Measurements from ENCODE around the gene FNTB. TPM values are rescaled to one million over a fixed set of nuclear protein-coding genes. Genes with fewer than 3 reads are reported as not detected.
"Not testable (repeated sequence)": the region's sequence is repeated elsewhere in the genome, so short reads cannot be mapped to it uniquely, and the experiment has no call there.

Gene FNTB
- total RNA-seq, 1 donor from 2014 or later, result 30.1 TPM

DNA sequence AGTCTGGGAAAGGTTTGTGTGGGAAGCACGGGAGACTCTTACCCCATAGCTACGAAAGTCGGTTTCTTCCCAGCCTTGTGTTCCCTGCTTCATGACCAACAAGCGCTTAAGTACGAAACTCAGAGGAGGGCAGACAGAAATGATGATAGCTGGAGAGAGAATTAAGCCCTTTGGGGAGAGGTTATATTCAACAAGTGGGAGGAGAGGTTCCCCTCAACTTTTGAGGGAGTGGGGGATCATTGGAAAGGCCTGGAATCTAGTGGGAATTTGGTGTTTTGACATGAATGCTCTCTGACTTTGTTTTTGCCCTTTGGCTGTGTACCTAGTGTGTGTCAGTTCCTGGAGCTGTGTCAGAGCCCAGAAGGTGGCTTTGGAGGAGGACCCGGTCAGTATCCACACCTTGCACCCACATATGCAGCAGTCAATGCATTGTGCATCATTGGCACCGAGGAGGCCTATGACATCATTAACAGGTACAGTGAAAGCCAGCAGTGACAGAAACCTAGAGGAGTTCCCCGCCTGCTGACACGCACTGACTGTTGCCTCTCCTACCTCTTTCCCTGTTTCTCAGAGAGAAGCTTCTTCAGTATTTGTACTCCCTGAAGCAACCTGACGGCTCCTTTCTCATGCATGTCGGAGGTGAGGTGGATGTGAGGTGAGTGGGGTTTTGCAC lies 40.6 kb downstream of the FNTB start:
- no peak for DNase-seq (ENCODE audit: extremely low spot score, unreplicated experiment)
- no peaks in the 10 kb centered on the region for H3K4me1 Mint-ChIP-seq (ENCODE audit: unreplicated experiment)
- H3K9me3 Mint-ChIP-seq, result no peaks in the 10 kb centered on the region
- H3K27ac Mint-ChIP-seq, result no peak overlapping the region
- H3K27me3 Mint-ChIP-seq, result no peaks in the 10 kb centered on the region
- no peak overlapping the region for H3K4me3 Mint-ChIP-seq
- H3K36me3 Mint-ChIP-seq, result peaks cover 31% of the 10 kb centered on the region
- no peak for TF ChIP-seq CTCF (conservative IDR thresholded peaks at IDR 0.05)

DNA sequence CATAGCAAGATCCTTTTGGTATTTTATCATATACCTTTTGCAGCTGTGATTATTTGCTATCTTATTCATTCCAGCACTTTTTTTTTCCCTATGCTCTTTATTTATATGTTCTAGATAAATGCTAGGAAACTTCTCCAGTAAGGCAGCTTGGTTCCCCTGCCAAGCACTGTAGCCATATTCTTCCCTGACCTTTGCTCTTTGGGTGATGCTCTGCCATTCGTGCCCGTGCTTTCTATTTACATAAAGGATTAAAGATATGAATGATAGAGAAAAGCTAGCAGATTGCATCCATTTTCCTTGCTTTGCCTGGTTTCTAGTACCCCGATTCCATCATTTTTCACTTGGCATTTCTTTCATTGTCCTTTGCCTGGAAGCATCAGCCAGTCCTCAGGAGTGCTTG lies 42.2 kb downstream of the FNTB start:
- DNase-seq (ENCODE audit: extremely low spot score, unreplicated experiment), result no peak
- Mint-ChIP-seq H3K27me3 (no peaks in the 10 kb centered on the region), H3K27ac (no peak overlapping the region), H3K9me3 (no peaks in the 10 kb centered on the region), H3K36me3 (peaks cover 41% of the 10 kb centered on the region), H3K4me1 (ENCODE audit: unreplicated experiment) (no peaks in the 10 kb centered on the region), H3K4me3 (no peak overlapping the region)
- no peak for TF ChIP-seq CTCF (conservative IDR thresholded peaks at IDR 0.05)

DNA sequence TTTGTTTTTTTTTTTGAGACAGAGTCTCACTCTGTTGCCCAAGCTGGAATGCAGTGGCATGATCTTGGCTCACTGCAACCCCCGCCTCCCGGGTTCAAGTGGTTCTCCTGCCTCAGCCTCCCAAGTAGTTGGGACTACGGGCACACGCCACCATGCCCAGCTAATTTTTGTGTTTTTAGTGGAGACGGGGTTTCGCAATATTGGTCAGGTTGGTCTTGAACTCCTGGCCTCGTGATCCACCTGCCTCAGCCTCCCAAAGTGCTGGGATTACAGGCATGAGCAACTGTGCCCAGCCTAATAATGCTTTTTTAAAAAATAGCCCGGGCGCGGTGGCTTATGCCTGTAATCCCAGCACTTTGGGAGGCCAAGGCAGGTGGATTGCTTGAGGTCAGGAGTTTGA lies 44.6 kb downstream of the FNTB start:
- peaks cover 47% of the 10 kb centered on the region for H3K36me3 Mint-ChIP-seq
- not testable (repeated sequence) for H3K27ac Mint-ChIP-seq; H3K27me3 Mint-ChIP-seq; DNase-seq (ENCODE audit: extremely low spot score, unreplicated experiment); H3K9me3 Mint-ChIP-seq; H3K4me3 Mint-ChIP-seq; H3K4me1 Mint-ChIP-seq (ENCODE audit: unreplicated experiment)

DNA sequence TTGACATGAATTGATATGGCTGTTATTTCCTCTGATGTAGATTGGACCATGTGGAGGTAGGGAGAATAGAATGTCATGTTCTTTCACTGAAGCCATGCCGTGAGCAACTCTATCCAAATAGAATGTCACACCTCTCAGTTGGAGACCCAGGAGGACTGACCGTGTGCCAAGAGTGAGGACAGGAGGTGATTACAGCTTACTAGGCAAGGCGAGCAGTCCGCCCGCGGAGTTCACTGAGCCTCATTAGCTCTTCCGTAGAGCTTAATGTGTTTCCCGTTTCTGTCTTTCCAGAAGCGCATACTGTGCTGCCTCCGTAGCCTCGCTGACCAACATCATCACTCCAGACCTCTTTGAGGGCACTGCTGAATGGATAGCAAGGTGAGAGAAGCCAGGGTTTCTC lies 45.6 kb downstream of the FNTB start:
- no peak for DNase-seq (ENCODE audit: extremely low spot score, unreplicated experiment)
- no peak for TF ChIP-seq CTCF (conservative IDR thresholded peaks at IDR 0.05)
- Mint-ChIP-seq H3K9me3 (no peaks in the 10 kb centered on the region), H3K4me1 (ENCODE audit: unreplicated experiment) (peaks cover 5% of the 10 kb centered on the region), H3K36me3 (peaks cover 44% of the 10 kb centered on the region), H3K27ac (no peak overlapping the region), H3K4me3 (no peak overlapping the region), H3K27me3 (no peaks in the 10 kb centered on the region)

DNA sequence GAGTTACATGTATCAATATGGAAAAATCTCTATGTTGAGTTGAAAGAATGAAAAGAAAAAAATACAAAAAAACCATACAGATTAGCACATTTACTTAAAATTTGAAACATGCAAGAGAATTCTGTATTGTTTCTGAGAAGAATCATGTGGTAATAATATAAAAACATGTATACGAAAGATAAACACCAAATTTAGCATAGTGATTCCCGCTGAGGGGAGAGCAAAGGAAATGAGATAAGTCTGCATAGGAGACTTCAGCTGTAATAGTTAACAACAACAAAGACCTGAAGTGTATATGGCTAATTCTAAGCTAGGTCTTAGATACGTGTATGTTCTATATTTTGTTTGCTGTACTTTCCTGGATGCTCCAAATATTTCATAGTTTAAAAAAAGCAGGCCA lies 46.5 kb downstream of the FNTB start:
- no peak overlapping the region for H3K27ac Mint-ChIP-seq
- H3K27me3 Mint-ChIP-seq, result no peaks in the 10 kb centered on the region
- no peak overlapping the region for H3K4me3 Mint-ChIP-seq
- peaks cover 41% of the 10 kb centered on the region for H3K36me3 Mint-ChIP-seq
- no peak for DNase-seq (ENCODE audit: extremely low spot score, unreplicated experiment)
- no peak for TF ChIP-seq CTCF (conservative IDR thresholded peaks at IDR 0.05)
- peaks cover 5% of the 10 kb centered on the region for H3K4me1 Mint-ChIP-seq (ENCODE audit: unreplicated experiment)
- no peaks in the 10 kb centered on the region for H3K9me3 Mint-ChIP-seq

DNA sequence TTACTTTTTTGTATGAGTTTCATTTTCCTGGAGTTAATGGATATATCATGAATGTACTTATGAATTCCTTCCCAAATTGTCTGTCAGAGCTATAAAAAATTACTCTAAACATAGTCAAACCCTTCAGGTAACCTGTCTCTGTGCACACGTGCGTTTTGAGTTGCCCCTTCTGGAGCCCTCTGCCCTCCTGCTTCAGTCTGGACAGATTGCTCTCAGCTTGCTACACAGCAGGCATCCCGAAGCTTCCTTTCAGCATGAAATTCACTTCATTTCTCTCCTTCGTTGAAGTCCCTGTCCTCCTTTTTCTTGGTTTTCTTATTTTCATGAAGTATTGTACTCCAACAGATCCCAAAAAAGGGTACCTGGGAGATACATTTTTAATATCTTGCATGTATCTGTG lies 47.3 kb downstream of the FNTB start:
- H3K27ac Mint-ChIP-seq, result no peak overlapping the region
- H3K36me3 Mint-ChIP-seq, result peaks cover 38% of the 10 kb centered on the region
- no peak for DNase-seq (ENCODE audit: extremely low spot score, unreplicated experiment)
- H3K4me1 Mint-ChIP-seq (ENCODE audit: unreplicated experiment), result peaks cover 5% of the 10 kb centered on the region
- H3K4me3 Mint-ChIP-seq, result no peak overlapping the region
- no peaks in the 10 kb centered on the region for H3K27me3 Mint-ChIP-seq
- TF ChIP-seq CTCF (conservative IDR thresholded peaks at IDR 0.05), result no peak
- H3K9me3 Mint-ChIP-seq, result no peaks in the 10 kb centered on the region

Data from type B pancreatic cell (in vitro differentiated cells).